GM18907 (cell line): ENCODE measurements around the gene DYNLRB1.

Experiments used
- ATAC-seq: cut with Tn5 transposase; IDR thresholded peaks from one replicate; pipeline ENCODE4 v1.9.1; 2021; ENCODE audit warnings: mild to moderate bottlenecking, moderate library complexity; ENCODE audit not compliant: unreplicated experiment

Gene DYNLRB1

DNA sequence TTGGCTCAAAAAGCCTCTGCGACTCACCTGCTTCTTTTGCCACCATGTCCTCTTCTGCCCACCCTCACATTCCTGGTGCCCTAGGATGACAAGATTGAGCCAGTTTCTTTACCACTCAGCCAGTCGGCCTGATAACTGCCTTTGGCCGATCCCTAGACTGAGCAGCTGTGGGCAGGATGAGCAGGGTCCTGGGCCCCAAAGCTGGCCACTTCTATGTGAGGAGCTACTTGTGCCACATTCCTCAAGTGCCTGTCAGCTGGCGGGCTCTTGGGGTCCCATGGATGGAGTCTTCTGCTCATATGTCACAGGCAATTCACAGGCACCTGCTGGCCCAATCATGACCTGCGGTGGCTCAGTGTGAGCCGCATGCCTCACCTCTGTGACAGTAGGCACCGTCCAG, 16.5 kb downstream of the DYNLRB1 start:
- no peak for ATAC-seq

- ATAC-seq: no peak
These were observed 18.4 kb downstream of the DYNLRB1 start for GRCh38 chr20:34534391-34535165.

GRCh38 chr20:34535301-34535840, 19.1 kb downstream of the DYNLRB1 start:
- ATAC-seq: no peak

- no peak for ATAC-seq
These were observed 19.6 kb downstream of the DYNLRB1 start for GRCh38 chr20:34535857-34536256.

DNA sequence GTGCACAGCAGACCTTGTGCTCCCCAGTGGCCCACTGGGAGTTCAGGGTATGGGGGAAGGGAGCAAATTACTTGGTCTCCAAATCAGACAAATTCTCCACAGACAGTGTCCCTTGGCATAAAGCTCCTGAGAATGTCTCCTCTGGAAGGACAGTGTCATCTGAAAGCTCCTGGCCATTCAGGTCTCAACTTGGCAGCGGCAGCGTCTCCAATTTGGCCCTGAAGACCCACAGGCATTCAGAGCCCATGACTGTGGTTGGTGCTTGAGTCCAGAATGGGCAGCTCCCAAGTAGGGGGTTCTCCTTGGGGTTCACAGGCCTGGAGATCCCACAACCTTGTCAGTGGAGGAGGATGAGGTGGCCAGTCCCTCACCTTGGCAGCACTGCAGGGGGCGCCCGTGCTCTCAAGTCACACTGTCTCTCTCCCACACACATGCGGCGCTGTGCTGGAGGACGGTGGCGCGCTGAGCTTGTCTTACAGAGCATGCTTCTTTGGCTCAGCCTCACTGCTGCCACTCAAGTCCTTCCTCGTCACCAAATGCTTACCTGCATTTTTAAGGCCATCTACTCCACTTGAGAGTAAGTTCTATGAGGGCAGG, 20.7 kb downstream of the DYNLRB1 start:
- no peak for ATAC-seq

GRCh38 chr20:34537651-34538050, 21.4 kb downstream of the DYNLRB1 start:
- ATAC-seq: no peak

DNA sequence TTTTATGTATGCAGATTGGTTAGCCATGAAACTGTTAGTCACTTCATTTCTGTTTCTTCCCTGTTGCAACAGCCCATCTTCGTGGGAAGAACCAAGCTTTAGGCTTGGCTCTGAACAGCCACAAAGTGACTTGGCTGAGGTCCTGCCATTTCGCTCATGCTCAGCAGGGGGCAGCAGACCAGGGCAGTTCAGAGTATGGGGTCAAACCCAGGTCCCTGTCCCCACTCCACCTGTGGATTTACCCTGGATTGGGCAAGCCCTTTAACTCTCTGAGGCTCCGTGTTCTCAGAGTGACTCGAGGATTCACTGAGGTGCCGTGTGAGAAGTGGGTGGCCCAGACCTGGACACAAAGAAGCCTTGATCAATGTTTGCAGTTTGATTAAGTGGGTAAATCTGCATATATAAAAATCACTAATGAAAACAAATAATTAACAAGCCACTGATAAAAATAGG, 22.5 kb downstream of the DYNLRB1 start:
- ATAC-seq: no peak

DNA sequence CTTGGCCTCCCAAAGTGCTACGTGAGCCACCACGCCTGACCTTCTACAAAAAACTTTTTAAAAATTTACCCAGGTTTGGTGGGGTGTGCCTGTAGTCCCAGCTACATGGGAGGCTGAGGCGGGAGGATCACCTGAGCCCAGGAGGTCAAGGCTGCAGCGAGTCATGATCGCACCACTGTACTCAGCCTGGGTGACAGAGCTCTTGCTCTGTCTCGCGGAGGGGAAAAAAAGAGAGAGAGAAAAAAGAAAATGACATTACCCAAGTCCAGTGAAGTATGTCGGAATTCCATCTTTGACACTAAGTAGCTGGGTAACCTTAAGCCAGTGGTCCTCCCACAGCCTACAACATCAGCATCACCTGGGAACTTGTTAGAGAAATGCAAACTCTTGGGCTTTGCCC, 23.5 kb downstream of the DYNLRB1 start:
- ATAC-seq: no peak

DNA sequence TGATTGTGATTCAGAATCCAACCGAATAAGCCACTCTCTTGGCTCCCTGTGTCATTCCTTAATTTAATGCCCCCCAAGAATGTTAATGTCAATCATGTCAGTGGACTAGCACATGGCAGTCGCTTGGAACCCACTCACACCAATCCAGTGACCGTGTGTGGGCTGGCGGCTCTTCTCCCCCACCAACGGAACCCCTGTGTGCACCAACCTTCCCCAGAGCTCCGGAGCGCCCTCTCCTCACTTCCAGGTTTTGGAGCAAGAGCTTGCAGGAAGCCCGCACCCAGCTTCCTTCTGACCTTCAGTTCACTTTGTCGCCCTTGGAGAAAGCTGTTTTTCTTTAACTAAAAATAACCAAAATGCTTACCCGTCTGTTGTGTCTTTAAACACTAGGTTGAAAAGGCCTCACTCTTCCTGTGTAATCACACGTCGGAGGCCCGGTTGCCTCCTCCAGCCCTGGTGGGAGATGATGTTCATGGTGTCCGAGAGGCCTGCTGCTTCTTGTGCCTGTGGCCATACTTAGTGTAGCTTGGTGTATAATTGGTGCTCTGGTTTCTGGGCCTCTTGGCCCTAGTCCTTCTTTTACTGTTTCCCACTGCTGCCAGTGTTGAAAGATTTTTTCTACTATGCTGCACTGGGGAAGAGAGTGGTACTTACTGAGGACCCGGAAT, 24.5 kb downstream of the DYNLRB1 start:
- no peak for ATAC-seq

GRCh38 chr20:34541264-34541901, 25.2 kb downstream of the DYNLRB1 start:
- ATAC-seq: no peak

DNA sequence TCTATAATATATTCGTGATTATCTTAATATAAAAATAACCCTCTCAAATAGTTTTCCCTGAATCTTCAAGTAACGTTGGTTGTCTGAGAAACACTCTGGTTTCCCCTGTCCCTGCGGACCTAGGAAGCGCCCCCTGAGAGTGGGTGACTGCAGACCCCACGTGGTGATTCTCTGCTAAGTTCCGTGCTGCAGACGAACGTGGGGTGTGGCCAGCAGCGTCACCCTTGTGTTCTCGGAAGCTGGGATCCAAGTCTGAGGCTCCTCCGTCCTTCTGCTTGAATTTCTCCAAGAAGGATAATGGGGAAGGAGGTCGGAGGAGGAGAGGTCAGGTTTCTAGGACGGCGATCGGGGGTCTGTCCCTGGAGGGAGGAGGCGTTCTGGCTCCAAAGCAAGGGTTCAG, 25.7 kb downstream of the DYNLRB1 start:
- ATAC-seq: no peak

- ATAC-seq: no peak
These were observed 26.2 kb downstream of the DYNLRB1 start for GRCh38 chr20:34542439-34542838.

- no peak for ATAC-seq
These were observed 27.3 kb downstream of the DYNLRB1 start for GRCh38 chr20:34543463-34544056.

DNA sequence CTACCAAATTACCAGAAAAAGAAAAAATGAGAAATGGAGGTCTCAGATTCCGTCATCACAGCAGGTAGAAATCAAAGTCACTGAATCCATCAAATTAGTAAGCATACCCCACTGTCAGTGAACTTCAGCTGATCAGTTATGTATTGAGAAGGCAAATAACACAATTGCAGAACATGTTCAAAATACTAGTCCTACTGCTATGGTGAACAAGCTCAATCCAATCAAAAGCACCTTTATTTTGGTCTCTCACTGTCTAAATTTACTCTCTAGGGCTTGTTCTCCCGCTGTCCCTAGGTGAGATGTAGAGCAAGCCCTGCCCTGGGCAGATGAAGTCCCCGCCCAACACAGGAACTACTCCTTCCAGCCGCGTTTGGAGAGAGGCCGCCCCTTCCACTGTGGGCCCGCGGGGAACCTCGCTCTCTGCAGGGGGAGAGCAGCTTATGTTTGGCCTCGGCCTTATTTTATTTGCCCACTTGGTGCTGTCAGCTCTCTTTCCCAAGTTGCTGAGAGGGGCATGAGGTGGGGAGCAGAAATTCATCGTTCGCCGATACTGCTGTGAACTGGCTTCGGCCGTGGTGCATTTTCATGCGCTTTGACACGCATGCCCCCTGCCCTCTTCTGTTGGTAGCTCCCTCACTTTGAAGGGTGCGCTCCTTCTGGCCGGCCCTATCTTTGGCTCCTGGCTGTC, 28.0 kb downstream of the DYNLRB1 start:
- no peak for ATAC-seq

DNA sequence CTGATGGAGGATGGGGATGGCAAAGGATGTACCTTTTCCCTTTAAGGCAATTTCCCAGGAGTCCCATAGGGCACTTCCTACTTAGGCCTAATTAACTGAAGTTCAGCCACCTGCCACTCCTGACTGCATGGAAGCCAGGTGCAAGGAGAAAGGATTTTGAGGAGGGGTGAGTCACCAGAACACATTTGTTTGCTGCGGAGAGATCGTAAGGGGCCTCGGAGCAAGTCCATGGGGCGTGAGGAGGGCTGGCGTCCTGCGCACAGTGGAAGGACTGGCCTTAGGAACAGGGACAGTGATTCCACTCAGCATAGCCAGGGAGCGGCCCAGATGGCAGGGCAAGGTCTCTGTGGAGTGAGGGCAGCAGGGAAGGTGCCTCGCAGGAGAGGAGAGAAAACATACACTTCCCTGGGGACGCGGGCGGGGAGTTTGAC, 30.5 kb downstream of the DYNLRB1 start:
- no peak for ATAC-seq

- ATAC-seq: no peak
These were observed 31.8 kb downstream of the DYNLRB1 start for GRCh38 chr20:34547844-34548613.

DNA sequence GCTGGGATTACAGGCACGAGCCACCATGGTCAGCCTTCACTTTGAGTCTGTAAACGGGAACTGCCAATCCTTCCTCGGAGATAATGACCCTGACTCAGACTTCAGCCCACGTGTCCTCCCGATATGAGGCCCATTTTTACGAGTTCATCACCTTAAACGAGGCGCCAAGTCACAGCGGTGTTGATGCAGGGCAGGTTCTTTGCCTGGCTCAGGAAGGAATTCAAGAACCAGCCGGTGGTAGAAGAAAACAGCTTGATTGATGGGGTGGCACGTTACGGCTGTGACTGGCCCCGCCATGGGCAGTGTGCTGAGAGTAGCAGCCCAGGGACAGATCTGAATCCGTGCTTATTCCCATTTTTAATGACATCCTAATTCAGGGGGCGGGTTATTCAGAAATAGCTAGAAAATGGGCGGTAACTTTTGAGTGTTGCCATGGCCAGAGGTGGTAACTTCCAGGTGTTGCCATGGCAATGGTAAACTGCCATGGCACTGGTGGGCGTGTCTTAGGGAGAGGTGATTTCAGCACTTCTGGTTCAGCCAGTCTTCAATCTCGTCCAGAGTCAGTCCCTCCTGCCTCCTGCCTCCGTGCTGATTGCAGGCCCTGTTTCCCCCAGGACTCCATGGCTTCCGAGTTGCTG, 33.2 kb downstream of the DYNLRB1 start:
- no peak for ATAC-seq

GRCh38 chr20:34549929-34550305, 33.7 kb downstream of the DYNLRB1 start:
- ATAC-seq: no peak

- ATAC-seq: no peak
These were observed 36.3 kb downstream of the DYNLRB1 start for GRCh38 chr20:34552569-34552968.
